Measurements from ENCODE around the gene ZNF853. TPM values are rescaled to one million over a fixed set of nuclear protein-coding genes. Genes with fewer than 3 reads are reported as not detected.
A peak's percentile ranks its signal among the peaks of the same experiment; 100 is the strongest.
"Not testable (repeated sequence)": the region's sequence is repeated elsewhere in the genome, so short reads cannot be mapped to it uniquely, and the experiment has no call there.

Gene ZNF853
- total and polyA plus RNA-seq, 12 donors, result 1.2 to 15.3 (median 4.7) TPM

DNA sequence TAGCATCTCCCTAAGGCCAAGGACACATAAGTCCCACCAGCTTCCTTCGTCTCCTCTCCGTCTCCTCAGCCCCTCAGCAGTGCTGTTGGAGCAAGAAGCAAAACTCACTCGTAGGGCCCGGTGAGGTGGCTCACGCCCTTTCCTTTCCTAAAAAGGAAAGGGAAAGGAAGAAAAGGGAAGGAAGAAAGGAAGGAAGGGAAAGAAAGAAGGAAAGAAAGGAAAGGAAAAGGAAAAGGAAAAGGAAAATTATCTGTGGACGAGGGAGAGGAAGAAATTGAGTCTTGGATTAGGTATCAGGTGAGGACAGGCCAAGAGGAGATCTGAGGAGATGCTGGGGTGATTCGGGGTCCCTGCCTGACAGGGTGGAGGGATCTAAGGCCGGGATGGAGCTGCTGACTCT, 18.6 kb downstream of the ZNF853 start:
- no peaks in the 10 kb centered on the region for H3K9me3 ChIP-seq (replicated peaks in 1 of 3)
- TF ChIP-seq, protein P1, sequence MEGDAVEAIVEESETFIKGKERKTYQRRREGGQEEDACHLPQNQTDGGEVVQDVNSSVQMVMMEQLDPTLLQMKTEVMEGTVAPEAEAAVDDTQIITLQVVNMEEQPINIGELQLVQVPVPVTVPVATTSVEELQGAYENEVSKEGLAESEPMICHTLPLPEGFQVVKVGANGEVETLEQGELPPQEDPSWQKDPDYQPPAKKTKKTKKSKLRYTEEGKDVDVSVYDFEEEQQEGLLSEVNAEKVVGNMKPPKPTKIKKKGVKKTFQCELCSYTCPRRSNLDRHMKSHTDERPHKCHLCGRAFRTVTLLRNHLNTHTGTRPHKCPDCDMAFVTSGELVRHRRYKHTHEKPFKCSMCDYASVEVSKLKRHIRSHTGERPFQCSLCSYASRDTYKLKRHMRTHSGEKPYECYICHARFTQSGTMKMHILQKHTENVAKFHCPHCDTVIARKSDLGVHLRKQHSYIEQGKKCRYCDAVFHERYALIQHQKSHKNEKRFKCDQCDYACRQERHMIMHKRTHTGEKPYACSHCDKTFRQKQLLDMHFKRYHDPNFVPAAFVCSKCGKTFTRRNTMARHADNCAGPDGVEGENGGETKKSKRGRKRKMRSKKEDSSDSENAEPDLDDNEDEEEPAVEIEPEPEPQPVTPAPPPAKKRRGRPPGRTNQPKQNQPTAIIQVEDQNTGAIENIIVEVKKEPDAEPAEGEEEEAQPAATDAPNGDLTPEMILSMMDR (IDR thresholded peaks at IDR 0.05), result no peak
- no peak for TF ChIP-seq POLR2A (IDR thresholded peaks at IDR 0.05)
- no peak for DNase-seq
- H3K4me3 ChIP-seq, result no peak overlapping the region
- intact Hi-C loops (cut with DNase I), result no loop called here
- H3K27ac ChIP-seq, result no peak overlapping the region
- H3K36me3 ChIP-seq (replicated peaks in 1 of 2), result no peaks in the 10 kb centered on the region
- H3K27me3 ChIP-seq, result no peaks in the 10 kb centered on the region
- peaks cover 0 to 16% of the 10 kb centered on the region in 2 donors for H3K4me1 ChIP-seq (replicated peaks in 1 of 2)
- 77 to 83% (median 80%) methylated on average over 8 of the region's 8 CpGs for WGBS, 4 donors

DNA sequence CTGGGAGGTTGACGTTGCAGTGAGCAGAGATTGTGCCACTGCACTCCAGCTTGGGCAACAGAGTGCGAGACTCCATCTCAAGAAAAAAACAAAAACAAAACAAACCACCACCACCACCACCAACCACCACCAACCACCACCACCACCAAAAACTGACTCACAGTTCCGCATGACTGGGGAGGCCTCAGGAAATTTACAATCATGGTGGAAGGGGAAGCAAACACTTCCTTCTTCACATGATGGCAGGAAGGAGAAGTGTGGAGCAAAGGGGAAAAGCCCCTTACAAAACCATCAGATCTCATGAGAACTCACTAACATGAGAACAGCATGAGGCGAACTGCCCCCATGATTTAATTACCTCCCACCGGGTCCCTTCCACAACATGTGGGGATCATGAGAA, 19.6 kb downstream of the ZNF853 start:
- H3K4me3 ChIP-seq; DNase-seq; H3K27me3 ChIP-seq; H3K36me3 ChIP-seq (replicated peaks in 1 of 2); intact Hi-C loops (cut with DNase I); H3K27ac ChIP-seq; H3K9me3 ChIP-seq (replicated peaks in 1 of 3): not testable (repeated sequence)
- 79 to 83% (median 81%) methylated on average over 5 of the region's 5 CpGs for WGBS, 4 donors
- H3K4me1 ChIP-seq (replicated peaks in 1 of 2), result peaks cover 0 to 16% of the 10 kb centered on the region in 2 donors

DNA sequence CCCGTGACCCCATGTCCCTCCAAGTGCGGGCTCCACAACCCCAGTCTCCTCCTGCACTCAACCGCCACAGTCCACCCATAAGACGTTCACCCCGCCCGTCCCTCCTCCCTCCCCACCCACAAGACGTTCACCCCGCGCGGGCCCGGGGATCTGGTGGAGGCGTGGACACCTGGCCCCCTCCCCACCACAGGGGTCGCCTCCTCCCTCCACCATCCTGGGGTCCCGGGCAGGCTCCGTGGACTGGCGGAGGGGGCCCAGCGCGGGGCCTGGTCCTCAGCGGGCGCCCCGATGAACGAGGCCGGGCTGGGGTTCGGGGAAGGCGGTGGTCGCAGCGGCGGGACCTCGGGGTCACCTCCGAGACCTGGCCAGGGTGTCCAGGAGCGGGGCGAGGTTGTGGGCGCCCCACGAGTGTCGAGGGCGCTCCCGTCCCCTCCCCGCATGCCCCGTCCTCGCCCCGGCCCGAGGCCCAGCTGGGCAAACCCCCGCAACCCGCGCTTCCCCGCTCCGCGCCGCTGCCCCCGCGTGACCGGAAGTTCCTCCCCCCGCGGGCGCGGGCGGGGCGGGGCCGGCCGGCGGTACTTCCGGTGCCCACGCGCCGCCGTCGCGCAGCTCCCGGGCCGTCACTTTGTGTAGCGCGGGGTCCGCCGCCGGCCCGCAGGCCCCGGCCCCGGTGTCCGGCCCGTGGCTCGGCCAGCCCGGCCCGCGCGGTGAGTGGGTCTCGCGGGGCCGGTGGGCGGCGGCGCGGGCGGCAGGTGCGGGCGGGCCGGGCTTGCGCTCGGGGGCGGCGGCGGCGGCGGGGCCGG, 21.5 kb downstream of the ZNF853 start, which contains the start of gene ZNF316:
Gene ZNF316, plus strand, starts transcription at position 578 of the 803 bp plus-strand sequence. CDS start 5,092 bp downstream, outside the sequence.
- peaks cover 0 to 12% of the 10 kb centered on the region in 2 donors for H3K36me3 ChIP-seq (replicated peaks in 1 of 2)
- H3K27me3 ChIP-seq, result no peaks in the 10 kb centered on the region
- 1 to 8% (median 3%) methylated on average over 2 to 104 of the region's 104 CpGs for WGBS, 4 donors
- H3K4me1 ChIP-seq (replicated peaks in 1 of 2), result peaks cover 0 to 16% of the 10 kb centered on the region in 2 donors
- TF ChIP-seq, protein P1 (IDR thresholded peaks at IDR 0.05), result no peak
- TF ChIP-seq POLR2A (IDR thresholded peaks at IDR 0.05), result peak; percentile 33 to 46
- H3K4me3 ChIP-seq, result peak within 1 kb of the TSS; percentile 56 to 84 (median 75)
- intact Hi-C loops (cut with DNase I), result no loop called here
- peak within 1 kb of the TSS in 3 of 5 donors; percentile 43 to 83 (median 74) for H3K27ac ChIP-seq
- peak; percentile 52 to 73 (median 62) for DNase-seq
- H3K9me3 ChIP-seq (replicated peaks in 1 of 3), result no peaks in the 10 kb centered on the region

DNA sequence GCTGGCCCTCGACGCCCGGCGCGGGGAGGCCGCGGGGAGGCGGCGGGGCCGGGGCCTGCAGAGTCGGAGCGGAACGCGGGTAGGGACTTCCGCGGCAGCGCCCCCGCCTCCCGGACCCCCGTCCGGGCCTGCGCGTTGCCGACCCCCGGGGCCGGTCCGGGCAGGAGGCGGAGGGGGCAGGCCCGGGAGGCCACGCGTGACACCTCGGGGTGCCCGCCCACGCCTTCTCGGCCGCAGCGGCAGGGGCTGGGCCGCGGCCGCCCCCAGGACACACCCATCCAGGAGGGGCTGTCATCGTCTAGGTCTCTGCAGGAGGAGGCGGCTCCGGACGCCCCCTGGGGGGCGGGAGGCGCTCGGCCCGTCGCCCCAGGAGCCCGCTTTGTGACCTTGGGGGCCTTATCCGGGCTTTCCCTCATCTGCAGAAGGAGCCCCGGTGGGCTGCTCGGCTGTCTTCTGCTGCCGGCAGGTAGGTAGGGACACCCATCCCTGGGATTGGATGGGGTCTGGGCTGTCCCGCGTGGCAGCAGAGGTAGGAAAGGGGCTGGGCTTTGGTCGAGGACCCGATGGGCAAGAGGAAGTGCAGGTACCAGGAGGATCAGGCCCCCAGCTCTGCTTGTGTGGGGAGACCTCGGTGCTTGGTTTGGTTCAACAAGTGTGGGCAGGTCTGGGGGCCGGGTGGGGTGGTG, 22.3 kb downstream of the ZNF853 start:
- H3K4me1 ChIP-seq (replicated peaks in 1 of 2), result peaks cover 0 to 16% of the 10 kb centered on the region in 2 donors
- no peaks in the 10 kb centered on the region for H3K27me3 ChIP-seq
- no peaks in the 10 kb centered on the region for H3K9me3 ChIP-seq (replicated peaks in 1 of 3)
- H3K27ac ChIP-seq, result peak overlapping the region in 2 of 5 donors; percentile 38 to 83
- TF ChIP-seq, protein P1 (IDR thresholded peaks at IDR 0.05), result peak in 3 of 6 experiments; percentile 9 to 16 (median 15)
- TF ChIP-seq POLR2A (IDR thresholded peaks at IDR 0.05), result no peak
- intact Hi-C loops (cut with DNase I), result no loop called here
- H3K36me3 ChIP-seq (replicated peaks in 1 of 2), result peaks cover 0 to 20% of the 10 kb centered on the region in 2 donors
- 1 to 18% (median 2%) methylated on average over 2 to 60 of the region's 60 CpGs for WGBS, 4 donors
- H3K4me3 ChIP-seq, result peak overlapping the region; percentile 43 to 77 (median 52)
- peak in 2 of 7 donors; percentile 32 to 39 for DNase-seq
